Fibroblast of lung (primary cell): ENCODE data around the gene ADGRV1.

Experiments
- EZH2 ChIP-seq: IDR thresholded peaks from 2 replicates; pipeline ENCODE4 v1.5.1; 2012; ENCODE audit warnings: low read length, control low read depth, mild to moderate bottlenecking; ENCODE audit errors: missing control alignments
- TF ChIP-seq, protein P1 (sequence below), 2 donors: IDR thresholded peaks in 1 of 2; conservative IDR thresholded peaks in 1 of 2; 1 replicate in 1 of 2; 2 replicates in 1 of 2; pipeline ENCODE4 v1.5.1; 2011 to 2012; ENCODE audit warnings: low read length in 2 of 2, control low read depth in 1 of 2, inconsistent platforms in 1 of 2, low read depth in 1 of 2, mild to moderate bottlenecking in 1 of 2

DNA sequence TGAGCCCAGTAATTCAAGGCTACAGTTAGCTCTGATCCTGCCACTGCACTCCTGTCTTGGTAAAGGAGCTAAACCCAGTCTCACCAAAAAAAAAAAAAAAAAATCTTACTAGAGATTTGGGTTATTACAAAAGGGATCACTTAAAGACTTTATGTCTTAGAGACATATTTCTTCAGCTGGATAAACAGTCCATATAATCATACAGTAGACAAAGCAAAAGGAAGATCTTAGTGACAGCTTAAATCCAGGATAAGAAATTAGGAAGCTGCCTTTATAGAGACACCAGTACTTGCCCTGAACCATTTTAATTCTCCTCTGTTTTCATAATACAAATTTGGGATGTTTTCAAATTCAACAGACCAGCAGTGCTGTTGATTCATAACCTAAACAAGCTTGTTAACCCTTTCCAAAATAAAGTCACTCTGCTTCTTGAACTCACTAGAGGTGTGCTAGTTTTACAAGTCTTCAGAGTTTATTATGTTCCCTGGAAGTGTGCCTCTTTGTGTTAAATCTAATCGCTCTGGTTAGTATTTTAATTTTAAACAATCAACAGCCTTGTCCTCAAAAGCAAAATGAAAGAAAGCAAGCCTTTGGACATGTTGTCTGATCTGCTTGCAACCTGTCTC lies 569.0 kb downstream of the ADGRV1 start:
- TF ChIP-seq, protein P1, sequence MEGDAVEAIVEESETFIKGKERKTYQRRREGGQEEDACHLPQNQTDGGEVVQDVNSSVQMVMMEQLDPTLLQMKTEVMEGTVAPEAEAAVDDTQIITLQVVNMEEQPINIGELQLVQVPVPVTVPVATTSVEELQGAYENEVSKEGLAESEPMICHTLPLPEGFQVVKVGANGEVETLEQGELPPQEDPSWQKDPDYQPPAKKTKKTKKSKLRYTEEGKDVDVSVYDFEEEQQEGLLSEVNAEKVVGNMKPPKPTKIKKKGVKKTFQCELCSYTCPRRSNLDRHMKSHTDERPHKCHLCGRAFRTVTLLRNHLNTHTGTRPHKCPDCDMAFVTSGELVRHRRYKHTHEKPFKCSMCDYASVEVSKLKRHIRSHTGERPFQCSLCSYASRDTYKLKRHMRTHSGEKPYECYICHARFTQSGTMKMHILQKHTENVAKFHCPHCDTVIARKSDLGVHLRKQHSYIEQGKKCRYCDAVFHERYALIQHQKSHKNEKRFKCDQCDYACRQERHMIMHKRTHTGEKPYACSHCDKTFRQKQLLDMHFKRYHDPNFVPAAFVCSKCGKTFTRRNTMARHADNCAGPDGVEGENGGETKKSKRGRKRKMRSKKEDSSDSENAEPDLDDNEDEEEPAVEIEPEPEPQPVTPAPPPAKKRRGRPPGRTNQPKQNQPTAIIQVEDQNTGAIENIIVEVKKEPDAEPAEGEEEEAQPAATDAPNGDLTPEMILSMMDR (conservative IDR thresholded peaks at IDR 0.05 in 1 of 2, IDR thresholded peaks at IDR 0.05 in 1 of 2; ENCODE audit: low read depth in 1 of 2, low read length in 2 of 2) = no peak
- no peak for TF ChIP-seq EZH2
